K562 (cell line): Measurements from ENCODE around the gene VARS1. TPM values are rescaled to one million over a fixed set of nuclear protein-coding genes. Genes with fewer than 3 reads are reported as not detected.

Experiments used
- CBX2 ChIP-seq: fragments of 200-600 bp; sonication (generic); IDR thresholded peaks from one replicate; pipeline ENCODE4 v1.6.1; 2012; ENCODE audit warnings: mild to moderate bottlenecking, low read length, inconsistent platforms; ENCODE audit not compliant: insufficient read depth, poor library complexity, severe bottlenecking
- CCAR2 ChIP-seq: fragments of 200-400 bp; formaldehyde crosslinking; IDR thresholded peaks from 2 replicates; pipeline ENCODE4 v1.6.1; 2017; ENCODE audit warnings: mild to moderate bottlenecking, low read depth, low read length
- ETV6 ChIP-seq, 3 experiments: fragments of 150-350 bp in 1 of 3; sonication (generic) in 1 of 3; formaldehyde crosslinking in 1 of 3; IDR thresholded peaks; 2 replicates each; pipeline versions ENCODE4 v1.6.1 to v1.8.0; 2014 to 2022; ENCODE audit warnings: borderline replicate concordance in 2 of 3, low read depth in 2 of 3, antibody characterized with exemption in 1 of 3, low read length in 1 of 3, mild to moderate bottlenecking in 1 of 3, missing genetic modification reagents in 1 of 3
- HIVEP1 ChIP-seq: fragments of 250-450 bp; sonication (Bioruptor Pico); IDR thresholded peaks from 2 replicates; pipeline ENCODE4 v1.4.0; 2020; ENCODE audit warnings: mild to moderate bottlenecking
- KAT2B ChIP-seq: IDR thresholded peaks from one replicate; pipeline ENCODE4 v1.6.1; 2012; ENCODE audit warnings: low read depth, mild to moderate bottlenecking, control low read depth, inconsistent platforms, low read length, moderate library complexity
- MCM3 ChIP-seq: fragments of 450-650 bp; IDR thresholded peaks from 2 replicates; pipeline ENCODE4 v1.6.1; 2016
- MED1 ChIP-seq: sonication (generic); formaldehyde crosslinking; IDR thresholded peaks from 2 replicates; pipeline ENCODE4 v1.8.1; 2023; ENCODE audit warnings: missing genetic modification reagents, borderline replicate concordance
- MTA2 ChIP-seq: fragments of 450-650 bp; IDR thresholded peaks from 2 replicates; pipeline ENCODE4 v1.6.1; 2016; ENCODE audit warnings: low read depth
- PRPF4 ChIP-seq: fragments of 200-400 bp; formaldehyde crosslinking; IDR thresholded peaks from one replicate; pipeline ENCODE4 v1.6.1; 2017; ENCODE audit warnings: low read length, low read depth, mild to moderate bottlenecking; ENCODE audit not compliant: insufficient read depth, poor library complexity, severe bottlenecking
- RBM22 ChIP-seq: fragments of 200-400 bp; formaldehyde crosslinking; IDR thresholded peaks from 2 replicates; pipeline ENCODE4 v1.6.1; 2018; ENCODE audit warnings: low read length, low read depth; ENCODE audit not compliant: poor library complexity, severe bottlenecking
- SMAD3 ChIP-seq: fragments of 450-650 bp; formaldehyde crosslinking; conservative IDR thresholded peaks from 2 replicates; pipeline ENCODE4 v1.4.0; 2020; ENCODE audit warnings: mild to moderate bottlenecking
- TARDBP ChIP-seq: fragments of 450-650 bp; IDR thresholded peaks from 2 replicates; pipeline ENCODE4 v1.6.1; 2016
- ZNF184 ChIP-seq: sonication (generic); formaldehyde crosslinking; IDR thresholded peaks from 2 replicates; pipeline ENCODE4 v1.5.0; 2020; ENCODE audit warnings: missing genetic modification reagents
- polyA plus RNA-seq, 8 experiments: library from polyadenylated mRNA; depleted of rRNA in 4 of 8; stranded (reverse) in 5 of 8; unstranded in 3 of 8; fragments of >200 nt; fragmentation: Nextera tagmentation in 2 of 8; fragmentation: Illumina TruSeq in 1 of 8; extraction: Ambion mirVana in 2 of 8; extraction: Trizol in 1 of 8; gene quantifications; 2 replicates each; pipeline versions ENCODE4 v1.2.1 to v1.2.3, GENCODE V29; 2011 to 2014; ENCODE audit warnings: inconsistent platforms in 1 of 8, missing spikeins in 1 of 8
- total RNA-seq, 7 experiments: library from RNA; depleted of rRNA in 6 of 7; stranded (reverse); fragments of >200 nt in 6 of 7; fragmentation: Illumina TruSeq in 2 of 7; extraction: Trizol in 2 of 7; gene quantifications; 2 replicates each; pipeline versions ENCODE4 v1.2.1 to v1.2.3, GENCODE V29; 2011 to 2021; ENCODE audit warnings: low replicate concordance in 1 of 7
- TF ChIP-seq, protein P1 (sequence below): sonication (generic); formaldehyde crosslinking; IDR thresholded peaks from 2 replicates; pipeline ENCODE4 v1.8.1; 2023; ENCODE audit warnings: mild to moderate bottlenecking, missing genetic modification reagents, moderate library complexity
- TF ChIP-seq, protein P2 (sequence below): fragments of 450-650 bp; formaldehyde crosslinking; IDR thresholded peaks from 2 replicates; pipeline ENCODE4 v1.4.0; 2022; ENCODE audit warnings: missing genetic modification characterization
- TF ChIP-seq, protein P3 (sequence below): fragments of 250-450 bp; sonication (Bioruptor Pico); IDR thresholded peaks from 2 replicates; pipeline ENCODE4 v1.4.0; 2020; ENCODE audit warnings: borderline replicate concordance
- TF ChIP-seq, protein P4 (sequence below): fragments of 250-450 bp; sonication (Bioruptor Pico); IDR thresholded peaks from 2 replicates; pipeline ENCODE4 v1.8.0; 2021; ENCODE audit warnings: borderline replicate concordance, mild to moderate bottlenecking, moderate library complexity; ENCODE audit not compliant: poor library complexity, severe bottlenecking
- TF ChIP-seq, protein P5 (sequence below): IDR thresholded peaks from 2 replicates; pipeline ENCODE4 v1.6.1; 2012; ENCODE audit warnings: low read depth, low read length, improper control_type of control experiment, borderline replicate concordance

Gene VARS1
- total and polyA plus RNA-seq, 9 of the 15 experiments (the other 6 are each of a cell fraction or from before 2014, with no cell fraction given), result 2.9 to 488 (median 130) TPM

DNA sequence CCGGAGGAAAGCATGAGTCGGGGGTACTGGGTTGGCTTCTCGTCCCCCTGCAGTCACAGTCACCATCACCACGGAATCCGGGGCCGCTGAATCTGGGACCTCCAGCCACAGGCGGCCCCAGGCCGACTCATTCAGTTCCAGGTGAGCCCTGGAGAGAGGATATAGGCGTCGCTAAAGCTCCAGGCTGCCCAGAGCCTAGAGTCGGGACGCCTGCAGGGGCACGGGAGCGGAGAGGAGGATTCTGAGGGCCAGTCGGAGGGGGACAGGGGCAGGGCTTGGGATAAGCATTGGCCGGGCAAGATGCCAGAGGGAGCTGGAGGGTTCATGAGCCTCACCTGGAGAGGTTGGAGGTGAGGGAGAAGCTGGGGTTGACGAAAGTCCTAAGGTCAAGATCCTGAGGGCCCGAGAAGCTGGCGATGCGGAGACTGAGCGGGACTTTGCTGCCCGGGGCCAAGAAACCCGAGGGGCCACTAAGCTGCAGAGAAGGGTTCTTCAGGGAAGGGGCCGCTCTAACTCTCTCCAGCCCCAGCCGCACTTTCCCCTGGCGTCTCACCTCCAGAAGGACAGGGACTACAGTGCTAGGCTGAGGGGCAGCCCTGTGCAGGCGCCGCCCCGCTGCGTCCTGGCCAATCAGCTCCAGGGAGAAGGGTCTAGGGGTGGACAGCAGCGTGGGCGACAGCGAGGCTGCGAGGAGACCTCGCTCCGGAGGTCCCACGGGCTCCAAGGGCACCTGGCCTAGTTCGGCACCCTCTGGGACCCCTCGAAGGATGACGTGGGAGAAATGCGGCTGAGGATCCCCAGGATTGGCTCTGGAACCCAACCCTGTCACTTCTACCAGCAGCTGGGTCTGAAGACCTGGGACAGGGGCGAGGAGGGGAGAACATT, 29.4 kb downstream of the VARS1 start (continued):
- TF ChIP-seq ETV6 (IDR thresholded peaks at IDR 0.05; ENCODE audit: borderline replicate concordance in 1 of 2, low read depth in 2 of 2, low read length in 1 of 2), result no peak
- no peak for TF ChIP-seq ETV6 (CRISPR knock-in tag; IDR thresholded peaks at IDR 0.05; ENCODE audit: borderline replicate concordance)
- peak; percentile 48 for TF ChIP-seq RBM22
- no peak for TF ChIP-seq MTA2
- TF ChIP-seq KAT2B, result no peak
- TF ChIP-seq, protein P1, sequence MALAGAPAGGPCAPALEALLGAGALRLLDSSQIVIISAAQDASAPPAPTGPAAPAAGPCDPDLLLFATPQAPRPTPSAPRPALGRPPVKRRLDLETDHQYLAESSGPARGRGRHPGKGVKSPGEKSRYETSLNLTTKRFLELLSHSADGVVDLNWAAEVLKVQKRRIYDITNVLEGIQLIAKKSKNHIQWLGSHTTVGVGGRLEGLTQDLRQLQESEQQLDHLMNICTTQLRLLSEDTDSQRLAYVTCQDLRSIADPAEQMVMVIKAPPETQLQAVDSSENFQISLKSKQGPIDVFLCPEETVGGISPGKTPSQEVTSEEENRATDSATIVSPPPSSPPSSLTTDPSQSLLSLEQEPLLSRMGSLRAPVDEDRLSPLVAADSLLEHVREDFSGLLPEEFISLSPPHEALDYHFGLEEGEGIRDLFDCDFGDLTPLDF (CRISPR knock-in tag), result no peak
- TF ChIP-seq, protein P2, sequence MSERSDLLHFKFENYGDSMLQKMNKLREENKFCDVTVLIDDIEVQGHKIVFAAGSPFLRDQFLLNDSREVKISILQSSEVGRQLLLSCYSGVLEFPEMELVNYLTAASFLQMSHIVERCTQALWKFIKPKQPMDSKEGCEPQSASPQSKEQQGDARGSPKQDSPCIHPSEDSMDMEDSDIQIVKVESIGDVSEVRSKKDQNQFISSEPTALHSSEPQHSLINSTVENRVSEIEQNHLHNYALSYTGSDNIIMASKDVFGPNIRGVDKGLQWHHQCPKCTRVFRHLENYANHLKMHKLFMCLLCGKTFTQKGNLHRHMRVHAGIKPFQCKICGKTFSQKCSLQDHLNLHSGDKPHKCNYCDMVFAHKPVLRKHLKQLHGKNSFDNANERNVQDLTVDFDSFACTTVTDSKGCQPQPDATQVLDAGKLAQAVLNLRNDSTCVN (CRISPR knock-in tag), result 0 out of 2 replicates have a peak, but pooled peaks have one; percentile 26
- no peak for TF ChIP-seq CCAR2
- no peak for TF ChIP-seq HIVEP1
- no peak for TF ChIP-seq CBX2
- TF ChIP-seq MED1 (CRISPR knock-in tag), result 0 out of 2 replicates have a peak, but pooled peaks have one; percentile 31
- TF ChIP-seq ZNF184 (CRISPR knock-in tag), result peak; percentile 35; the same call in 1 of the 2 replicates
- TF ChIP-seq, protein P3, sequence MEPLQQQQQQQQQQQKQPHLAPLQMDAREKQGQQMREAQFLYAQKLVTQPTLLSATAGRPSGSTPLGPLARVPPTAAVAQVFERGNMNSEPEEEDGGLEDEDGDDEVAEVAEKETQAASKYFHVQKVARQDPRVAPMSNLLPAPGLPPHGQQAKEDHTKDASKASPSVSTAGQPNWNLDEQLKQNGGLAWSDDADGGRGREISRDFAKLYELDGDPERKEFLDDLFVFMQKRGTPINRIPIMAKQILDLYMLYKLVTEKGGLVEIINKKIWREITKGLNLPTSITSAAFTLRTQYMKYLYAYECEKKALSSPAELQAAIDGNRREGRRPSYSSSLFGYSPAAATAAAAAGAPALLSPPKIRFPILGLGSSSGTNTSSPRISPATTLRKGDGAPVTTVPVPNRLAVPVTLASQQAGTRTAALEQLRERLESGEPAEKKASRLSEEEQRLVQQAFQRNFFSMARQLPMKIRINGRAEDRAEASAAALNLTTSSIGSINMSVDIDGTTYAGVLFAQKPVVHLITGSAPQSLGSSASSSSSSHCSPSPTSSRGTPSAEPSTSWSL, result no peak
- TF ChIP-seq, protein P4, sequence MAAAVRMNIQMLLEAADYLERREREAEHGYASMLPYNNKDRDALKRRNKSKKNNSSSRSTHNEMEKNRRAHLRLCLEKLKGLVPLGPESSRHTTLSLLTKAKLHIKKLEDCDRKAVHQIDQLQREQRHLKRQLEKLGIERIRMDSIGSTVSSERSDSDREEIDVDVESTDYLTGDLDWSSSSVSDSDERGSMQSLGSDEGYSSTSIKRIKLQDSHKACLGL (CRISPR knock-in tag), result no peak
- no peak for TF ChIP-seq MCM3
- no peak for TF ChIP-seq TARDBP
- no peak for TF ChIP-seq PRPF4
- no peak for TF ChIP-seq SMAD3 (CRISPR knock-in tag)
- TF ChIP-seq, protein P5, sequence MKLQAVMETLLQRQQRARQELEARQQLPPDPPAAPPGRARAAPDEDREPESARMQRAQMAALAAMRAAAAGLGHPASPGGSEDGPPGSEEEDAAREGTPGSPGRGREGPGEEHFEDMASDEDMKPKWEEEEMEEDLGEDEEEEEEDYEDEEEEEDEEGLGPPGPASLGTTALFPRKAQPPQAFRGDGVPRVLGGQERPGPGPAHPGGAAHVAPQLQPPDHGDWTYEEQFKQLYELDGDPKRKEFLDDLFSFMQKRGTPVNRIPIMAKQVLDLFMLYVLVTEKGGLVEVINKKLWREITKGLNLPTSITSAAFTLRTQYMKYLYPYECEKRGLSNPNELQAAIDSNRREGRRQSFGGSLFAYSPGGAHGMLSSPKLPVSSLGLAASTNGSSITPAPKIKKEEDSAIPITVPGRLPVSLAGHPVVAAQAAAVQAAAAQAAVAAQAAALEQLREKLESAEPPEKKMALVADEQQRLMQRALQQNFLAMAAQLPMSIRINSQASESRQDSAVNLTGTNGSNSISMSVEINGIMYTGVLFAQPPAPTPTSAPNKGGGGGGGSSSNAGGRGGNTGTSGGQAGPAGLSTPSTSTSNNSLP, result no peak
